Retinal pigment epithelial cell (primary cell): Measurements from ENCODE around the gene FUNDC1.
"Not testable (repeated sequence)": the region's sequence is repeated elsewhere in the genome, so short reads cannot be mapped to it uniquely, and the experiment has no call there.

ENCODE experiments used
- DNase-seq: peaks from one replicate; pipeline ENCODE4 v3.0.0-alpha.2; 2010; ENCODE audit warnings: low read depth
- H3K4me3 ChIP-seq: 2 replicates; pipeline ENCODE4 v1.5.1; 2011; ENCODE audit warnings: mild to moderate bottlenecking, low read length, control low read depth, moderate library complexity
- CTCF ChIP-seq: conservative IDR thresholded peaks from 2 replicates; pipeline ENCODE4 v1.5.1; 2011; ENCODE audit warnings: low read depth, low read length, control low read depth, inconsistent platforms

Gene FUNDC1

GRCh38 chrX:44542567-44543325, at the start of gene FUNDC1:
FUNDC1 (minus strand) TSS chrX:44542859; CDS start chrX:44542832, 27 bp downstream.
- peak; percentile 79 for DNase-seq
- H3K4me3 ChIP-seq = peak within 1 kb of the TSS; percentile 85
- TF ChIP-seq CTCF = peak; percentile 62

DNA sequence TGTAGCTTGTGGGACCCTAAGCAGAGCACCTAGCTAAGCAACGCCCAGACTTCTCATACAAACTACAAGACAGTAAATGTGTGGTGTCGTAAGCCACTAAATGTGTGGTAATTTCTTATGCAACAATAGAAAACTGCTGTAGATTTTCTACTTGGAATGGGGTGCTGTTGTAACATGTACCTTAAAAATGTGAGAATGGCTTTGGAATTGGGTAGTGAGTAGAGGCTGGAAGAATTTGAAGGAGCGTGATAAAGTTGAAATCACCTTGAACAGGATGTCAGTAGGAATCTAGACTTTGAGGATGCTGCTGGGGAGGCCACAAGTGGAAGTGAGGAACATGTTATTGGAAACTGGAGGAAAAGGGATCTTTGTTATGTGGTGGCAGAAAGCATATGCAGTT, 43.2 kb upstream of the FUNDC1 start:
- no peak for TF ChIP-seq CTCF

GRCh38 chrX:44580466-44580865, 37.8 kb upstream of the FUNDC1 start:
- H3K4me3 ChIP-seq = no peak overlapping the region
- TF ChIP-seq CTCF = no peak
- peak; percentile 79 for DNase-seq

More for the DNA sequence above, 43.2 kb upstream of the FUNDC1 start:
- H3K4me3 ChIP-seq = no peak overlapping the region
- no peak for DNase-seq

- H3K4me3 ChIP-seq = no peak overlapping the region
- no peak for TF ChIP-seq CTCF
- no peak for DNase-seq
Observed at GRCh38 chrX:44572340-44572938, 29.8 kb upstream of the FUNDC1 start.

DNA sequence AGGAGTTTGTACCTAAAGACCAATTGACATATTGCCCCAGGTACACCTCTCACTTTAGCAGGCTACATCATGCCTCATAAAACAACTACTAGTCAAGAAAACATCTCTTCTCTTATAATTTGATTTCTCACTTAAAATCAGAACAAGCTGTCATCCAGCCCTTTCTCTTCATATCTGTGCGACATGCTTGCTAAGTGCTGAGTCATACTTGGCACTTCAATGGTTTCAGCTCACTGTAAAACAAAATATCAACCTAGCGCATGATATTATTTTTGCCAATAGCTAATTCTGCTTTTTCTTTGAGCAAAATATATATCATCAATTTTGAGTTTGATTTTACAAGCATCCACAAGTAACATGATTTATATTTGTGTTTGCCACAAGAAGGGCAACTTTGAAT, 27.9 kb upstream of the FUNDC1 start:
- DNase-seq = no peak
- H3K4me3 ChIP-seq = no peak overlapping the region
- TF ChIP-seq CTCF = no peak

DNA sequence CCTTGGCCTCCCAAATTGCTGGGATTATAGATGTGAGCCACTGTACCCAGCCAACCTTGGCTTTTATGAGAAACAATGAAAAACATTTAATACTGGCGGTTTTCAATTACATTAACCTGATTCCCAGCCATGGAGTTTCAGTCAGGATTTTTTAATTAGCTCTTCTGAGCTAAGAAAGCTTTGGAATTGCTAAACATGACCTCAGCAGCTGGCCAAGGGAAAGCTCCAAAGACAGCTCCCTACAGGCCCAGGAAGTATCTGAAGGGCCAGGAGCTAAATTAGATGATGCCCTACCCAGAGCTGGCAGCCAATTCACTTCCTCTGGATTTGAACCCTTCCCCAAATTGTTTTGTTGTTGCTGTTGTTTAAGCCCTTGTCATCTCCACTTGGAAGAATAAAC, 26.5 kb upstream of the FUNDC1 start:
- DNase-seq = peak; percentile 20
- H3K4me3 ChIP-seq = no peak overlapping the region
- no peak for TF ChIP-seq CTCF

- peak; percentile 51 for DNase-seq
- H3K4me3 ChIP-seq = no peak overlapping the region
- no peak for TF ChIP-seq CTCF
Observed at GRCh38 chrX:44568196-44568595, 25.5 kb upstream of the FUNDC1 start.

DNA sequence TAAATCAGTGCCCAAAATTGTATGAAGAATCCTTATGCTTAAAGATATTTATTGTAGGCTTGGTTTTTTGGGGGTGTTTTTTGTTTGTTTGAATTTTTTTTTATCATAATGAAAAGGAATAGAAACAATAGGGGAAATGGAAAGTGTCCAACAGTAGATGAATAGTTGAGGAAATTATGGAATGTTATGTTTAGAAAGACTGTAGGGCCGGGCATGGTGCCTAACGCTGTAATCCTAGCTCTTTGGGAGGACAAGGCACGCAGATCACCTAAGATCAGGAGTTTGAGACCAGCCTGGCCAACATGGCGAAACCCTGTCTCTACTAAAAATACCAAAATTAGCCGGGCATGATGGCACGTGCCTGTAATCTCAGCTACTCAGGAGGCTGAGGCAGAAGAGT, 19.2 kb upstream of the FUNDC1 start:
- not testable (repeated sequence) for H3K4me3 ChIP-seq, DNase-seq
